Measurements from ENCODE around the gene NDUFA13. TPM values are rescaled to one million over a fixed set of nuclear protein-coding genes. Genes with fewer than 3 reads are reported as not detected.

Gene NDUFA13
- total and polyA plus RNA-seq, 4 experiments from 2014 or later, result 191 to 316 (median 232) TPM

GRCh38 chr19:19502808-19503602 lies 13.0 kb upstream of the NDUFA13 start:
- no peak overlapping the region for H3K27ac ChIP-seq (ENCODE audit: low read depth, low read length)
- no peak overlapping the region for H3K4me3 ChIP-seq (ENCODE audit: low read length in 2 of 2)
- POLR2A ChIA-PET (ENCODE audit: partially characterized antibody), result no interaction called here
- no peaks in the 10 kb centered on the region for H3K27me3 Mint-ChIP-seq
- peaks cover 84% of the 10 kb centered on the region for H3K36me3 ChIP-seq (ENCODE audit: insufficient read depth, low read length)
- peak overlapping the region in 3 of 7 donors; percentile 3 to 94 (median 68) for H3K27ac Mint-ChIP-seq
- H3K4me1 ChIP-seq (ENCODE audit: insufficient read depth, low read length), result no peaks in the 10 kb centered on the region
- H3K9me3 ChIP-seq (ENCODE audit: control insufficient read depth in 1 of 2, low read length in 2 of 2), result no peaks in the 10 kb centered on the region
- intact Hi-C loops (cut with micrococcal nuclease), result no loop called here
- CTCF ChIA-PET (ENCODE audit: partially characterized antibody), result interaction anchor here (0.7 kb wide), 1 partner anchor 13 kb away, joined by 3 read pairs; no protein-coding TSS in a partner anchor
- no peak overlapping the region for H3K4me3 Mint-ChIP-seq
- no peak for DNase-seq
- H3K36me3 Mint-ChIP-seq, result peaks cover 36 to 75% of the 10 kb centered on the region in 2 donors
- H3K9me3 Mint-ChIP-seq, result peaks cover 0 to 4% (median 0%) of the 10 kb centered on the region in 8 donors
- no peaks in the 10 kb centered on the region for H3K4me1 Mint-ChIP-seq
- no peaks in the 10 kb centered on the region for H3K27me3 ChIP-seq (ENCODE audit: insufficient read depth, low read length)

GRCh38 chr19:19504754-19505668 lies 11.0 kb upstream of the NDUFA13 start:
- Mint-ChIP-seq H3K27me3 (no peaks in the 10 kb centered on the region), H3K4me1 (no peaks in the 10 kb centered on the region), H3K36me3 (peaks cover 36 to 65% of the 10 kb centered on the region in 2 donors), H3K9me3 (peaks cover 0 to 4% (median 0%) of the 10 kb centered on the region in 8 donors), H3K27ac (peak overlapping the region in 2 of 7 donors; percentile 15 to 73), H3K4me3 (no peak overlapping the region)
- Histone ChIP-seq H3K27ac (ENCODE audit: low read depth, low read length) (no peak overlapping the region), H3K36me3 (ENCODE audit: insufficient read depth, low read length) (peaks cover 64% of the 10 kb centered on the region), H3K9me3 (ENCODE audit: control insufficient read depth in 1 of 2, low read length in 2 of 2) (no peaks in the 10 kb centered on the region), H3K4me3 (ENCODE audit: low read length in 2 of 2) (no peak overlapping the region), H3K27me3 (ENCODE audit: insufficient read depth, low read length) (no peaks in the 10 kb centered on the region), H3K4me1 (ENCODE audit: insufficient read depth, low read length) (no peaks in the 10 kb centered on the region)
- intact Hi-C loops (cut with micrococcal nuclease), result no loop called here
- POLR2A ChIA-PET (ENCODE audit: partially characterized antibody), result interaction anchor here (1.1 kb wide), 1 partner anchor 10 kb away, joined by 3 read pairs; the partner anchor contains the start of gene TSSK6
- DNase-seq, result no peak
- CTCF ChIA-PET (ENCODE audit: partially characterized antibody), result no interaction called here

GRCh38 chr19:19505669-19506326 lies 10.2 kb upstream of the NDUFA13 start:
- no peak overlapping the region for H3K4me3 Mint-ChIP-seq
- POLR2A ChIA-PET (ENCODE audit: partially characterized antibody), result no interaction called here
- H3K27me3 ChIP-seq (ENCODE audit: insufficient read depth, low read length), result no peaks in the 10 kb centered on the region
- H3K4me1 ChIP-seq (ENCODE audit: insufficient read depth, low read length), result no peaks in the 10 kb centered on the region
- no peak overlapping the region for H3K4me3 ChIP-seq (ENCODE audit: low read length in 2 of 2)
- H3K36me3 Mint-ChIP-seq, result peaks cover 36 to 58% of the 10 kb centered on the region in 2 donors
- peaks cover 0 to 5% (median 0%) of the 10 kb centered on the region in 8 donors for H3K9me3 Mint-ChIP-seq
- peaks cover 56% of the 10 kb centered on the region for H3K36me3 ChIP-seq (ENCODE audit: insufficient read depth, low read length)
- no peak overlapping the region for H3K27ac Mint-ChIP-seq
- H3K27ac ChIP-seq (ENCODE audit: low read depth, low read length), result no peak overlapping the region
- H3K9me3 ChIP-seq (ENCODE audit: control insufficient read depth in 1 of 2, low read length in 2 of 2), result no peaks in the 10 kb centered on the region
- intact Hi-C loops (cut with micrococcal nuclease), result no loop called here
- no peaks in the 10 kb centered on the region for H3K27me3 Mint-ChIP-seq
- DNase-seq, result no peak
- H3K4me1 Mint-ChIP-seq, result no peaks in the 10 kb centered on the region
- CTCF ChIA-PET (ENCODE audit: partially characterized antibody), result no interaction called here

- Mint-ChIP-seq H3K36me3 (peaks cover 34 to 53% of the 10 kb centered on the region in 2 donors), H3K9me3 (peaks cover 0 to 5% (median 0%) of the 10 kb centered on the region in 8 donors), H3K27ac (peak overlapping the region in 3 of 7 donors; percentile 57 to 74 (median 60)), H3K4me3 (no peak overlapping the region), H3K27me3 (no peaks in the 10 kb centered on the region), H3K4me1 (no peaks in the 10 kb centered on the region)
- peaks cover 48% of the 10 kb centered on the region for H3K36me3 ChIP-seq (ENCODE audit: insufficient read depth, low read length)
- DNase-seq, result no peak
- H3K27me3 ChIP-seq (ENCODE audit: insufficient read depth, low read length), result no peaks in the 10 kb centered on the region
- intact Hi-C loops (cut with micrococcal nuclease), result no loop called here
- H3K27ac ChIP-seq (ENCODE audit: low read depth, low read length), result no peak overlapping the region
- ChIA-PET CTCF (ENCODE audit: partially characterized antibody) (no interaction called here), POLR2A (ENCODE audit: partially characterized antibody) (interaction anchor here (1.2 kb wide), 1 partner anchor 9 kb away, joined by 5 read pairs; the partner anchor contains the start of genes NDUFA13 and TSSK6)
- H3K4me1 ChIP-seq (ENCODE audit: insufficient read depth, low read length), result no peaks in the 10 kb centered on the region
- no peak overlapping the region for H3K4me3 ChIP-seq (ENCODE audit: low read length in 2 of 2)
- H3K9me3 ChIP-seq (ENCODE audit: control insufficient read depth in 1 of 2, low read length in 2 of 2), result no peaks in the 10 kb centered on the region
Observed at GRCh38 chr19:19506592-19506991, 9.4 kb upstream of the NDUFA13 start.

GRCh38 chr19:19507354-19507753 lies 8.7 kb upstream of the NDUFA13 start:
- intact Hi-C loops (cut with micrococcal nuclease), result no loop called here
- Histone ChIP-seq H3K9me3 (ENCODE audit: control insufficient read depth in 1 of 2, low read length in 2 of 2) (no peaks in the 10 kb centered on the region), H3K4me3 (ENCODE audit: low read length in 2 of 2) (no peak overlapping the region), H3K27ac (ENCODE audit: low read depth, low read length) (no peak overlapping the region), H3K36me3 (ENCODE audit: insufficient read depth, low read length) (peaks cover 43% of the 10 kb centered on the region), H3K27me3 (ENCODE audit: insufficient read depth, low read length) (no peaks in the 10 kb centered on the region), H3K4me1 (ENCODE audit: insufficient read depth, low read length) (no peaks in the 10 kb centered on the region)
- no peak overlapping the region for H3K27ac Mint-ChIP-seq
- H3K4me1 Mint-ChIP-seq, result peaks cover 0 to 3% (median 0%) of the 10 kb centered on the region in 4 donors
- POLR2A ChIA-PET (ENCODE audit: partially characterized antibody), result interaction anchor here (1.1 to 1.2 kb wide), 2 partner anchors 9 to 122 kb away, joined by 3 to 5 read pairs; partner anchors contain the start of genes NDUFA13 and TSSK6
- H3K36me3 Mint-ChIP-seq, result peaks cover 33 to 45% of the 10 kb centered on the region in 2 donors
- peaks cover 0 to 7% (median 0%) of the 10 kb centered on the region in 8 donors for H3K9me3 Mint-ChIP-seq
- no peaks in the 10 kb centered on the region for H3K27me3 Mint-ChIP-seq
- no peak overlapping the region for H3K4me3 Mint-ChIP-seq
- DNase-seq, result no peak
- CTCF ChIA-PET (ENCODE audit: partially characterized antibody), result no interaction called here

GRCh38 chr19:19508217-19508616 lies 7.8 kb upstream of the NDUFA13 start:
- Histone ChIP-seq H3K27ac (ENCODE audit: low read depth, low read length) (no peak overlapping the region), H3K36me3 (ENCODE audit: insufficient read depth, low read length) (peaks cover 34% of the 10 kb centered on the region), H3K27me3 (ENCODE audit: insufficient read depth, low read length) (no peaks in the 10 kb centered on the region), H3K4me1 (ENCODE audit: insufficient read depth, low read length) (no peaks in the 10 kb centered on the region), H3K9me3 (ENCODE audit: control insufficient read depth in 1 of 2, low read length in 2 of 2) (no peaks in the 10 kb centered on the region), H3K4me3 (ENCODE audit: low read length in 2 of 2) (no peak overlapping the region)
- no peak for DNase-seq
- Mint-ChIP-seq H3K36me3 (peaks cover 24 to 36% of the 10 kb centered on the region in 2 donors), H3K4me1 (peaks cover 0 to 3% (median 0%) of the 10 kb centered on the region in 4 donors), H3K27me3 (no peaks in the 10 kb centered on the region), H3K4me3 (no peak overlapping the region), H3K9me3 (peaks cover 0 to 6% (median 0%) of the 10 kb centered on the region in 8 donors), H3K27ac (peak overlapping the region in 2 of 7 donors; percentile 18 to 50)
- CTCF ChIA-PET (ENCODE audit: partially characterized antibody), result interaction anchor here (0.6 kb wide), 1 partner anchor 18 kb away, joined by 3 read pairs; no protein-coding TSS in a partner anchor
- intact Hi-C loops (cut with micrococcal nuclease), result no loop called here
- POLR2A ChIA-PET (ENCODE audit: partially characterized antibody), result interaction anchor here (1.1 kb wide), 1 partner anchor 123 kb away, joined by 3 read pairs; no protein-coding TSS in a partner anchor
